ENCODE data around the gene YARS1.

The YARS1 gene

GRCh38 chr1:32775640-32776337, 41.4 kb downstream of the YARS1 start:
- no peak for DNase-seq

- no peak for DNase-seq
These were observed 42.1 kb downstream of the YARS1 start for GRCh38 chr1:32774950-32775634.

GRCh38 chr1:32774464-32774808, 42.7 kb downstream of the YARS1 start:
- no peak for DNase-seq

GRCh38 chr1:32773764-32774463, 43.2 kb downstream of the YARS1 start:
- DNase-seq: no peak

- peak; percentile 84 for DNase-seq
These were observed 44.0 kb downstream of the YARS1 start for GRCh38 chr1:32773018-32773763.

GRCh38 chr1:32772281-32773017, 44.7 kb downstream of the YARS1 start:
- no peak for DNase-seq

- no peak for DNase-seq
These were observed 45.4 kb downstream of the YARS1 start for GRCh38 chr1:32771561-32772280.

- no peak for DNase-seq
These were observed 46.2 kb downstream of the YARS1 start for GRCh38 chr1:32770741-32771548.

GRCh38 chr1:32770221-32770731, 46.9 kb downstream of the YARS1 start:
- no peak for DNase-seq

GRCh38 chr1:32769524-32770220, 47.5 kb downstream of the YARS1 start:
- DNase-seq: no peak

GRCh38 chr1:32768110-32768850, 48.9 kb downstream of the YARS1 start:
- DNase-seq: no peak

GRCh38 chr1:32767641-32768040, 49.5 kb downstream of the YARS1 start:
- no peak for DNase-seq

GRCh38 chr1:32767156-32767555, 50.0 kb downstream of the YARS1 start:
- no peak for DNase-seq

GRCh38 chr1:32766328-32766972, 50.7 kb downstream of the YARS1 start:
- DNase-seq: no peak

GRCh38 chr1:32765570-32766327, 51.4 kb downstream of the YARS1 start:
- DNase-seq: no peak

GRCh38 chr1:32764826-32765569, 52.2 kb downstream of the YARS1 start:
- DNase-seq: no peak

GRCh38 chr1:32763221-32763620, 53.9 kb downstream of the YARS1 start:
- no peak for DNase-seq
